ENCODE data around the gene ADGRD1.

Gene ADGRD1

DNA sequence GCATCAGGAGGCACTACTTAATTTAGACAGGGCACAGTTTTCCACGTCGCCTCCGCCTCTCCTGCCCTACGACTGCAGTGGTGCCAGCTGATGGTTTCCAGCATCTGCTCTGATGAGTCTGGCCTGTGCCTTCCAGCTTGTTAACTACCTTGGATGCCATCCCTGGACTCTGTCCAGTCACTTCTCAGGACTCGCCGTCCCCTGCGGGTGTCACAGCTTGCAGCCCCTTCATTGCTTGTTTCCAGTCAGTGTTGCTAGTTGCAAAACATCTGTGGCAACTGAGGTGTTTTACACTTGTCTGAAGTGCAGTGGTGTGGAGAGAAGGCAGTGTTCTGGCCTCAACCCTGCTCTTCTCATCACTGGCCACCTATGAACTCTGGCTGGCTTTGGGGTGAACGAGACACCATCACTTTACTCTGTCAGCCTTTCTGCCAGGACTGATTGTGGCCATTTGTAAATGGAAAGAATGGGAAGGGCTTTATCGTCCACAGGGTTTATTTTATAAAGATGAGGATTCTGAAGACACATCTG, 8.3 kb downstream of the ADGRD1 start:
- no peaks in the 10 kb centered on the region for H3K27me3 ChIP-seq (ENCODE audit: control insufficient read depth in 1 of 2, insufficient read depth in 2 of 2, low read length in 2 of 2)
- no peaks in the 10 kb centered on the region for H3K36me3 ChIP-seq (ENCODE audit: control insufficient read depth in 1 of 2, insufficient read depth in 2 of 2, low read length in 2 of 2)
- H3K4me1 ChIP-seq (ENCODE audit: control insufficient read depth in 1 of 2, insufficient read depth in 2 of 2, low read length in 2 of 2), result no peaks in the 10 kb centered on the region
- H3K27ac ChIP-seq (ENCODE audit: low read depth, low read length), result no peak overlapping the region
- no peak overlapping the region for H3K4me3 ChIP-seq (ENCODE audit: low read depth in 1 of 2, low read length in 2 of 2)
- H3K9ac ChIP-seq (ENCODE audit: low read depth in 1 of 2, low read length in 2 of 2), result no peak overlapping the region
- H3K9me3 ChIP-seq (ENCODE audit: control insufficient read depth in 1 of 2, low read length in 2 of 2), result peaks cover under 1 to 1% of the 10 kb centered on the region in 2 donors

DNA sequence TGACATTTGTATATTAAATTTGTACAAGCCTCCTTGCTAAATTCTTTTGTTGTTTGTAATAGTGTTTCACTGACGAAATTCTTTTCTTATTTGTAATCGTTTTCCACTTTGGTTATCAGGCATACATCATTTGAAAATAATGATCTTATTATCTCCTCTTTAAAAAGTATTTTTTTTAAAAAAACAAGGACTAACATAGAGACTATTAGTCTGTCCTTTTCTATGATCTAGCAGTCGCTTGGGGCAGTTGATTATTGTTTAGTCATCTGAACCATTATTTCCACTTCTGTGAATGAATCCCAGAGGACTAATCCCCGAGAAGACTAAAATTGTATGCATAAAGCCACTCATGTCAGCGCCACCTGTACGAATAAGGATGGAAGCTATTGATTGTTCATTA, 11.5 kb downstream of the ADGRD1 start:
- Histone ChIP-seq H3K4me1 (ENCODE audit: control insufficient read depth in 1 of 2, insufficient read depth in 2 of 2, low read length in 2 of 2) (no peaks in the 10 kb centered on the region), H3K27me3 (ENCODE audit: control insufficient read depth in 1 of 2, insufficient read depth in 2 of 2, low read length in 2 of 2) (no peaks in the 10 kb centered on the region), H3K9me3 (ENCODE audit: control insufficient read depth in 1 of 2, low read length in 2 of 2) (no peaks in the 10 kb centered on the region), H3K27ac (ENCODE audit: low read depth, low read length) (no peak overlapping the region), H3K36me3 (ENCODE audit: control insufficient read depth in 1 of 2, insufficient read depth in 2 of 2, low read length in 2 of 2) (no peaks in the 10 kb centered on the region), H3K4me3 (ENCODE audit: low read depth in 1 of 2, low read length in 2 of 2) (no peak overlapping the region), H3K9ac (ENCODE audit: low read depth in 1 of 2, low read length in 2 of 2) (no peak overlapping the region)

DNA sequence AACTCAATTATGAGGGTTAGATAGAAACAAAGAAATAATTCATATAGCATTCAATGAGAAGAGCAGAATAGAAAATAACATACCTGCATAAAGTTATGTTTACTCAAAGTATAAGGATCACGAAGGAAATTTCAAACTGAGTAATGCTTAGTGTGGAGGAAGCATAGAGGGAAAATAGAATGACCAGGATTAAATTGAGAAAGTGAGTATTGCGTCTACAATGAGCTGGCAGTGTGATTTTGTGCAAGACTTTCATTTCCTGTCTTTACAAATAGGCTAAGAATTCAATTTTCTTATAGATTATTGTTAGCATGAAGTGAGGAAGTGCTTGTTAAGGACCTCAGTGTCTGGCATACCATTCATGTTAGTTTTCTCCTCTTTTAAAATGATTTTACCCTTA, 12.0 kb downstream of the ADGRD1 start:
- no peaks in the 10 kb centered on the region for H3K4me1 ChIP-seq (ENCODE audit: control insufficient read depth in 1 of 2, insufficient read depth in 2 of 2, low read length in 2 of 2)
- H3K27me3 ChIP-seq (ENCODE audit: control insufficient read depth in 1 of 2, insufficient read depth in 2 of 2, low read length in 2 of 2), result no peaks in the 10 kb centered on the region
- no peak overlapping the region for H3K4me3 ChIP-seq (ENCODE audit: low read depth in 1 of 2, low read length in 2 of 2)
- no peak overlapping the region for H3K27ac ChIP-seq (ENCODE audit: low read depth, low read length)
- no peaks in the 10 kb centered on the region for H3K36me3 ChIP-seq (ENCODE audit: control insufficient read depth in 1 of 2, insufficient read depth in 2 of 2, low read length in 2 of 2)
- H3K9ac ChIP-seq (ENCODE audit: low read depth in 1 of 2, low read length in 2 of 2), result no peak overlapping the region
- H3K9me3 ChIP-seq (ENCODE audit: control insufficient read depth in 1 of 2, low read length in 2 of 2), result no peaks in the 10 kb centered on the region

DNA sequence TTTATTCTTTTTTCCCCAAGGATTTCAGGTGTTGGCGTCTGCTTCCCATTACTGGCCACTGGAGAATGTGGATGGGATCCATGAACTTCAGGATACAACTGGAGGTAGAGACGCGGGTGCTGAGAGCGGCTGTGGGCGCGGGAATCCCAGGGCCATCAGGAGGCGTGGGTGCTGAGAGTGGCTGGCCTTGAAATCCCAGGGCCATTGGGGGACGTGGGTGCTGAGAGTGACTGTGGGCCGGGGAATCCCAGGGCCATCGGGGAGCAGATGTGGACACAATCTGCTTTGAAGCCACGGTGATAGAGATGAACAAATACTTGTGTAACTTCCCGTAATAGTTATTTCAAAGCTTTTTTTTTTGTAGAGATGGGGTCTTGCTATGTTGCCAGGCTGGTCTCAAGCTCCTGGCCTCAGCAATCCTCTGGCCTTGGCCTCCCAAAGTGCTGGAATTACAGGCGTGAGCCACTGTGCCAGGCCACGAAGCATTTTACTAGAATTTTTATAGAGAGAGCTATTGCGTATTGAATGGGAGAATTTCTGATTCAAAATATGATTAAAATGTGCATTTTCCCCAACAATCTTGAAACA, 12.8 kb downstream of the ADGRD1 start:
- Histone ChIP-seq H3K27me3 (ENCODE audit: control insufficient read depth in 1 of 2, insufficient read depth in 2 of 2, low read length in 2 of 2) (no peaks in the 10 kb centered on the region), H3K27ac (ENCODE audit: low read depth, low read length) (no peak overlapping the region), H3K36me3 (ENCODE audit: control insufficient read depth in 1 of 2, insufficient read depth in 2 of 2, low read length in 2 of 2) (no peaks in the 10 kb centered on the region), H3K9ac (ENCODE audit: low read depth in 1 of 2, low read length in 2 of 2) (no peak overlapping the region), H3K4me3 (ENCODE audit: low read depth in 1 of 2, low read length in 2 of 2) (no peak overlapping the region), H3K9me3 (ENCODE audit: control insufficient read depth in 1 of 2, low read length in 2 of 2) (no peaks in the 10 kb centered on the region), H3K4me1 (ENCODE audit: control insufficient read depth in 1 of 2, insufficient read depth in 2 of 2, low read length in 2 of 2) (no peaks in the 10 kb centered on the region)

DNA sequence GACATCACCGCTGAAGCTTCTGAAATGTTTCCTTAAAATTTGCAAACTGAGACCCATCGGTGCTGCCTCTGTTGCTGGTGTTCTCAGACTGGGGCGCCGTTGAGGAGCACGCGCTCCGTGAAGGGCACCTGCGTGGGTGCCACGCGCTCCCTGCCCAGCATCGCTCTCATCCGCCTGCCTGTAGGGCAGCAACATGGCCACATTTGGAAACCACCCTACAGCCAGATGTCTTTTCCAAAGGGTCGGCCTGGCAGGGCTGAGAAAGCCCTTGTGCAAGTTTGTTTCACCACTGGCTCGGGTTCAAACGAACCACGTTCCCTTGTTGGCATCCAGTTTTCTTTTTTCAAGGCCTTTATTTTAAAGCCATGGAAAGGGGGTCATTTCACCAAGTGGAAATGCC, 13.9 kb downstream of the ADGRD1 start:
- H3K27me3 ChIP-seq (ENCODE audit: control insufficient read depth in 1 of 2, insufficient read depth in 2 of 2, low read length in 2 of 2), result no peaks in the 10 kb centered on the region
- no peak overlapping the region for H3K9ac ChIP-seq (ENCODE audit: low read depth in 1 of 2, low read length in 2 of 2)
- no peak overlapping the region for H3K4me3 ChIP-seq (ENCODE audit: low read depth in 1 of 2, low read length in 2 of 2)
- H3K4me1 ChIP-seq (ENCODE audit: control insufficient read depth in 1 of 2, insufficient read depth in 2 of 2, low read length in 2 of 2), result no peaks in the 10 kb centered on the region
- H3K27ac ChIP-seq (ENCODE audit: low read depth, low read length), result no peak overlapping the region
- H3K9me3 ChIP-seq (ENCODE audit: control insufficient read depth in 1 of 2, low read length in 2 of 2), result no peaks in the 10 kb centered on the region
- H3K36me3 ChIP-seq (ENCODE audit: control insufficient read depth in 1 of 2, insufficient read depth in 2 of 2, low read length in 2 of 2), result no peaks in the 10 kb centered on the region

DNA sequence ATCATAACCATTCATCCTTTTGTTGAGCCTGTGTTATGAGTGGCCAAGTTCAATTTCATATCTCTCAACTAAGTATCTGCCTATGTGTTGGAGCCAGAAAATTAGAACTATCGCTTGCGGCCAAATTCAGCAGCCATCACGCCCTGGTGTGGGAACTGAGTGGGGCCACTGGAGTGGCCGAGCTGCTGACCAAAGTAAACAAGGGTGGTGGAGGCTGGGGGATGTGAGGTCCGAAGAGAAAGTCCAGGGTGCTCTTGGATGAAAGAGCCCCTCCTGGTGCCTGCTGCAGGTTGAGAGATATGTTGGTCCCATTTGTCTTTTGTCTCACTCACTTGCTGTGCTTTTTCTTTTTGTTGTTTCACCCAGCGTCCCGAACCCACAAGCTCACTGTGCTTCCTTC, 14.9 kb downstream of the ADGRD1 start:
- no peaks in the 10 kb centered on the region for H3K9me3 ChIP-seq (ENCODE audit: control insufficient read depth in 1 of 2, low read length in 2 of 2)
- H3K27ac ChIP-seq (ENCODE audit: low read depth, low read length), result no peak overlapping the region
- no peak overlapping the region for H3K9ac ChIP-seq (ENCODE audit: low read depth in 1 of 2, low read length in 2 of 2)
- no peaks in the 10 kb centered on the region for H3K36me3 ChIP-seq (ENCODE audit: control insufficient read depth in 1 of 2, insufficient read depth in 2 of 2, low read length in 2 of 2)
- H3K4me1 ChIP-seq (ENCODE audit: control insufficient read depth in 1 of 2, insufficient read depth in 2 of 2, low read length in 2 of 2), result no peaks in the 10 kb centered on the region
- no peaks in the 10 kb centered on the region for H3K27me3 ChIP-seq (ENCODE audit: control insufficient read depth in 1 of 2, insufficient read depth in 2 of 2, low read length in 2 of 2)
- H3K4me3 ChIP-seq (ENCODE audit: low read depth in 1 of 2, low read length in 2 of 2), result no peak overlapping the region

DNA sequence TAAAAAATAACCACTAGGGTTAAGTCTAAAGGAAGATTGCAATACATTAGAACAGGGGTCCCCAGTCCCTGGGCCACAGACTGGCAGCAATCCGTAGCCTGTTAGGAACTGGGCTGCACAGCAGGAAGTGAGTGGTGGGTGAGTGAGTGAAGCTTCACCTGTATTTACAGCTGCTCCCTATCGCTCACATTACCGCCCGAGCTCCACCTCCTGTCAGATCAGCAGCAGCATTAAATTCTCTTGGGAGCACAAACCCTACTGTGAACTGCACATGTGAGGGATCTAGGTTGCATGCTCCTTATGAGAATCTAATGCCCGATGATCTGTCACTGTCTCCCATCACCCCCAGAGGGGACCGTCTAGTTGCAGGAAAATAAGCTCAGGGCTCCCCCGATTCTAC, 15.5 kb downstream of the ADGRD1 start:
- Histone ChIP-seq H3K9me3 (ENCODE audit: control insufficient read depth in 1 of 2, low read length in 2 of 2) (no peaks in the 10 kb centered on the region), H3K27me3 (ENCODE audit: control insufficient read depth in 1 of 2, insufficient read depth in 2 of 2, low read length in 2 of 2) (no peaks in the 10 kb centered on the region), H3K4me1 (ENCODE audit: control insufficient read depth in 1 of 2, insufficient read depth in 2 of 2, low read length in 2 of 2) (no peaks in the 10 kb centered on the region), H3K9ac (ENCODE audit: low read depth in 1 of 2, low read length in 2 of 2) (no peak overlapping the region), H3K27ac (ENCODE audit: low read depth, low read length) (no peak overlapping the region), H3K36me3 (ENCODE audit: control insufficient read depth in 1 of 2, insufficient read depth in 2 of 2, low read length in 2 of 2) (no peaks in the 10 kb centered on the region), H3K4me3 (ENCODE audit: low read depth in 1 of 2, low read length in 2 of 2) (no peak overlapping the region)

DNA sequence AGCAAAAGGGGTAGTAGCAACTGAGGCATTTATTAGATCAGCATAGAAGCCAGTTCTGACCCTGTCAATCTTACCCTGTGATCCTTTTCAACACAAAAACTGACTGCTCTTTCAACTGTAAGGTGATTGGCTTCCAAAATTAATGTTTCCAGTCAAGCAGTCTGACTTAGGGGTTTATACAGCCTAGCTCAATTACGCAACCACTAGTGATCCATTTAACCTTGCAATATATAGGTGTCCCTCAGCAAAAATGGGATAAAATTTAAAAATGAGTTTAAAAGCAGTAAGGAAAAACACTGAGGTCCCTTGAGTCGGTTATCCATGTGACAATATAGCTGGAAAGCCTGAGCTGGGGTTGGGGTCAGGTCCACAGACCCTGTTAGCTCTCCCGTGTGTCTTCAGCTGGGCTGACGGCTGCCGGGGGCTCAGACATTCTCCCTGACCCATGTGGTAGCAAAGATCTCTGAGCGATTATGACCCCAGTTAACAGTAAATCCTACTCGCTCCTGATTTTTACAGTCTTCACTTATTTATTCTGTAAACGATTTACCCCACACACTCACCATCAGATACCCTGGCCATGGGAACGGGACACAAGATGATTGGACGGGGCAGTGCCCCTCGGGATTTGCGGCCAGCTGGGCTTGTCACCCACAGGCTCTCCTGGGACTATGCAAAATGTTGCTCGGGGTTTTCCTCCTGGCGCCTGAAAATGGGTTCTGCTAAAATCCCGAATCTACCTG, 16.6 kb downstream of the ADGRD1 start:
- no peak overlapping the region for H3K9ac ChIP-seq (ENCODE audit: low read depth in 1 of 2, low read length in 2 of 2)
- no peaks in the 10 kb centered on the region for H3K36me3 ChIP-seq (ENCODE audit: control insufficient read depth in 1 of 2, insufficient read depth in 2 of 2, low read length in 2 of 2)
- H3K9me3 ChIP-seq (ENCODE audit: control insufficient read depth in 1 of 2, low read length in 2 of 2), result no peaks in the 10 kb centered on the region
- H3K4me1 ChIP-seq (ENCODE audit: control insufficient read depth in 1 of 2, insufficient read depth in 2 of 2, low read length in 2 of 2), result no peaks in the 10 kb centered on the region
- no peak overlapping the region for H3K4me3 ChIP-seq (ENCODE audit: low read depth in 1 of 2, low read length in 2 of 2)
- no peaks in the 10 kb centered on the region for H3K27me3 ChIP-seq (ENCODE audit: control insufficient read depth in 1 of 2, insufficient read depth in 2 of 2, low read length in 2 of 2)
- H3K27ac ChIP-seq (ENCODE audit: low read depth, low read length), result no peak overlapping the region

DNA sequence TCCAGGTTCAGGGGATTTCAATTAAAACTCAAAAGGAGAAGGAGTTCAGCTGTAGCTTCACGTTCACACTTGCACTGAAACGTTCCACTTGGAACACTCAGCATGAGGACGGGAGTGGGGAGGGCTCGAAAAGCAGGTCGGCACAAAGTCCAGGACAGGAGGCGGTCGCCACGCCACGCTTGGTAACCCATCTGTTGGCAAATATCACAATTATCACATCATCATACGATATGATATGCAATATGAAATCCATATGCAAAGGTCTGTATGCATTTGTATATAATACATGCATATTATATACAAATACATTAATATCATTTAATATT, 17.2 kb downstream of the ADGRD1 start:
- H3K9ac ChIP-seq (ENCODE audit: low read depth in 1 of 2, low read length in 2 of 2), result no peak overlapping the region
- H3K4me1 ChIP-seq (ENCODE audit: control insufficient read depth in 1 of 2, insufficient read depth in 2 of 2, low read length in 2 of 2), result no peaks in the 10 kb centered on the region
- no peaks in the 10 kb centered on the region for H3K36me3 ChIP-seq (ENCODE audit: control insufficient read depth in 1 of 2, insufficient read depth in 2 of 2, low read length in 2 of 2)
- no peaks in the 10 kb centered on the region for H3K9me3 ChIP-seq (ENCODE audit: control insufficient read depth in 1 of 2, low read length in 2 of 2)
- no peaks in the 10 kb centered on the region for H3K27me3 ChIP-seq (ENCODE audit: control insufficient read depth in 1 of 2, insufficient read depth in 2 of 2, low read length in 2 of 2)
- H3K27ac ChIP-seq (ENCODE audit: low read depth, low read length), result no peak overlapping the region
- H3K4me3 ChIP-seq (ENCODE audit: low read depth in 1 of 2, low read length in 2 of 2), result no peak overlapping the region

DNA sequence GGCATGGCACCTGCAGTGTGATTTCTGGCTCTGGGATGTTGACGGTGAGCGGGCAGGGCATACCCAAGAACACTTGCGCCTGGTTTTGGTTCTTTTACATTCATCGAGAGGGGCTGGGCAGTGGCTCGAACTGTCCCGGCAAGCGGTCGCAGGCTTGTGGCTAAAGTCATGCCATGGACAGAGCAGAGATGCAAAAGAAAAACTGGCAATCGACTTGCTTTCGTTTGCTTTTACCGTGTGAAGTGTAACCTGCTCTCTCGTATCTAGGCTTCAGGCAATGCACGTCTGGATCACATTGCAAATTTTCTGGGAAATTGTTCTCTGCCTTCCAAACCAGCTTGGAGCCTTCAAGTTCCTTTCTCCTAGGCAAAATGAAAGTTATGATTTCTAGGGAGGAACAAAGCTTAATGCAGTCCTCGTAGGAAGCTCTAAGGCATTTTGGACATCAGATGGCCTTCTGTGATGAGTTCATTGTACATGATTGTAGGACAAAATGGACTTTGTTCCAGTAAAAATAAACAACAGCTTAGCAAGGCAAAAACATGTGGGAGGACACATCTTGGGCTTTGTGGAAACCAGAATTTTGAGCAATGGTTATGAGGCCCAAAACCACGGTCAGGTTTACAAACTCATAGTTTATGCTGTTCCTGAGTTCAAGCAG, 18.3 kb downstream of the ADGRD1 start:
- H3K9ac ChIP-seq (ENCODE audit: low read depth in 1 of 2, low read length in 2 of 2), result no peak overlapping the region
- no peaks in the 10 kb centered on the region for H3K9me3 ChIP-seq (ENCODE audit: control insufficient read depth in 1 of 2, low read length in 2 of 2)
- no peak overlapping the region for H3K4me3 ChIP-seq (ENCODE audit: low read depth in 1 of 2, low read length in 2 of 2)
- no peaks in the 10 kb centered on the region for H3K36me3 ChIP-seq (ENCODE audit: control insufficient read depth in 1 of 2, insufficient read depth in 2 of 2, low read length in 2 of 2)
- no peak overlapping the region for H3K27ac ChIP-seq (ENCODE audit: low read depth, low read length)
- H3K27me3 ChIP-seq (ENCODE audit: control insufficient read depth in 1 of 2, insufficient read depth in 2 of 2, low read length in 2 of 2), result no peaks in the 10 kb centered on the region
- no peaks in the 10 kb centered on the region for H3K4me1 ChIP-seq (ENCODE audit: control insufficient read depth in 1 of 2, insufficient read depth in 2 of 2, low read length in 2 of 2)

Measured in duodenal mucosa (tissue), 2 donors.